WI38 (cell line): Measurements from ENCODE around the gene TMEM252.

Experiments used
- H3K4me3 ChIP-seq: 2 replicates; pipeline ENCODE4 v1.5.1; 2011; ENCODE audit warnings: low read depth, mild to moderate bottlenecking, control low read depth, low read length
- TF ChIP-seq, protein P1 (sequence below): IDR thresholded peaks from 2 replicates; pipeline ENCODE4 v1.5.1; 2012; ENCODE audit warnings: low read depth, mild to moderate bottlenecking, control low read depth, low read length

The TMEM252 gene

DNA sequence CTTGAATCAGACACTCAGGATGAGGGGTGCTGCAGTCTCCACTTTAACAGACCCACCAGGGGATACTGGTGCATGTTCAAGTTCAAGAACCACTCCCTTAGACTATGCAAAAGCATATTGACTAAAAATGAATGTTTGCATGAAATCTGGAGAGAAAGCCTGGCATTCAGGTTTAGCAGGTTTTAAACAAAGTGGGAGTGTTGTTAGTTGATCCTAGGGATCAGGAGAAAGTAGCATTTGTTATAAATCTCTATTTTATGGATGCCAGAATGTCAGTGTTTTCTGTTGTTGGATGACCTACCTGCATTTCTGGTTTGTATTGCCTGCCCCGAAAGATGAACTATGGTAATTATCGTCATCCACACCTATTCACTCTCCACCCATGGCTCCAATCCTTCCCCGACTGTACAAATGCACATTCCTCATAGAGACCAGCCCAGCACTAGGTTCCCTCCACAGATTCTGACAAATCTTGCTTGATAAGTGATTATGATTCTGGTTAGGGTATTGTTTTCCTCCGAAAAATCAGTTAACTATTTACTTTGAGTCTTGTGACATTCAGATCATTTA, 17.2 kb downstream of the TMEM252 start:
- TF ChIP-seq, protein P1, sequence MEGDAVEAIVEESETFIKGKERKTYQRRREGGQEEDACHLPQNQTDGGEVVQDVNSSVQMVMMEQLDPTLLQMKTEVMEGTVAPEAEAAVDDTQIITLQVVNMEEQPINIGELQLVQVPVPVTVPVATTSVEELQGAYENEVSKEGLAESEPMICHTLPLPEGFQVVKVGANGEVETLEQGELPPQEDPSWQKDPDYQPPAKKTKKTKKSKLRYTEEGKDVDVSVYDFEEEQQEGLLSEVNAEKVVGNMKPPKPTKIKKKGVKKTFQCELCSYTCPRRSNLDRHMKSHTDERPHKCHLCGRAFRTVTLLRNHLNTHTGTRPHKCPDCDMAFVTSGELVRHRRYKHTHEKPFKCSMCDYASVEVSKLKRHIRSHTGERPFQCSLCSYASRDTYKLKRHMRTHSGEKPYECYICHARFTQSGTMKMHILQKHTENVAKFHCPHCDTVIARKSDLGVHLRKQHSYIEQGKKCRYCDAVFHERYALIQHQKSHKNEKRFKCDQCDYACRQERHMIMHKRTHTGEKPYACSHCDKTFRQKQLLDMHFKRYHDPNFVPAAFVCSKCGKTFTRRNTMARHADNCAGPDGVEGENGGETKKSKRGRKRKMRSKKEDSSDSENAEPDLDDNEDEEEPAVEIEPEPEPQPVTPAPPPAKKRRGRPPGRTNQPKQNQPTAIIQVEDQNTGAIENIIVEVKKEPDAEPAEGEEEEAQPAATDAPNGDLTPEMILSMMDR: no peak
- no peak overlapping the region for H3K4me3 ChIP-seq

DNA sequence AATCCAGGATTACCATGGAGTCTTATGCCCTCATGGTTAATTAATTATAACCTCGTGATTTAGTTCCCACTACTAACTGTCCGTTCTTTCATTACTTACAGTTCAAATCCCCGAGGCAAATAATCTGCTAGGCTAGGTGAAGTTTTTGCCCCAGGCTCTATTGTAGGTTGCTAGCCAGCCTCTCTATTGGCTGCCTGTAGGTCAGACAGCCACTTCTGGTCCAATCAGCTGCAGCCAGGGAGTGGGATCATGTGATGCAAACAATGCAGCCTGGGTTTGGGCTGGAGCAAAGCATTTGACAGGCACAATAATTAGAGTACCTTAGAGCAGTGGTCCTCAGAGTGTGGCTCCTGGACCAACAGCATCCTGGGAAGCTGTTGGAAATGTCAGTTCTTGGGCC, 17.7 kb downstream of the TMEM252 start:
- TF ChIP-seq, protein P1: no peak
- H3K4me3 ChIP-seq: no peak overlapping the region

DNA sequence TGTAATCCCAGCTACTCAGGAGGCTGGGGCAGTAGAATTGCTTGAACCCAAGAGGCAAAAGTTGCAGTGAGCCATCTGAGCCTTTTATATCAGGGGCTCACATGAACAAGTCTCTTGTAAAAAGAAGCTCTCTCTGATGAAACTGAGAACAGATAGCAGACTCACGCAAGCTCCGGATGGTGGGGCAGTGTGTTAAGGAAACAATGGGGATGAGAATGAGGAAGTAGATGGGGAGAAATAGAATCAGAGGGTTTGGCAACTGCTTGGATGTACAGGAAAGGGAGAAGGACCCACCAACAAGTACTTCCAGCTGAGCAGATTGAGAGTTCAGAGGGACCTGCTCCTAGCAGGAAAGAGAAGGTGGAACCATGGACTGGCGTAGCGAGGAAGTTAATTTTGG, 18.6 kb downstream of the TMEM252 start:
- no peak overlapping the region for H3K4me3 ChIP-seq
- TF ChIP-seq, protein P1: no peak

DNA sequence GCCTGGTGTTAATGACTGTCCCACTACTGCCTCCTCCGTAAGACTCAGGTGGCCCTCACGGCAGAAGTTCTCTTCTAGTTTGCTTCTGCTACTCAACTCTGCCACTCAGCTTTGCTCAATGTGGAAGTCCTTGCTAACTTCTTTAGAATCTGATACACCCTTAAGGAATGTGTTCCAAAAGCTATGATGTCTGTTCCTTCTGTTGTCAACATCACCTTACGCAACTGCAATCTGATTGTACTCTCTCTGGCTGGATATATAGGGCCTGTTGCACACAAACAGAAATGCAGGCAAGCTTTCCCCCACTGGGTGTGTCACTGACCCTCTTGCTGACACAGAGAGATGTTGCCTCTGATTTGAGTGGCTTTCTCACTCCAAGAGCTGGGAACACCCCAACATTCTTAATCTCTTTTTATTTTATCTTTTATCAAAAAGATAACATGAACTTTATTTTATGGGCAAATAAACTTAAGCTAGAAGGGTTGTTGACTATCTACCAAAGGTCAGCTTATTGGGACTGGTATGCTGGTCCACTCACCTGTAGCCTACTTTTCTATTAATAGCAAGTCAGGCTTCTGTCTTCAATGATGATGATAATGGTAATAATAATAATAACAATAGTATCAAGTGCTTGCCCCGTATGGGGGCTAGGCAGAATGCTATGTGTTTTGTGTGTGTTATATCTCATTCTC, 25.2 kb downstream of the TMEM252 start:
- no peak overlapping the region for H3K4me3 ChIP-seq
- TF ChIP-seq, protein P1: no peak

DNA sequence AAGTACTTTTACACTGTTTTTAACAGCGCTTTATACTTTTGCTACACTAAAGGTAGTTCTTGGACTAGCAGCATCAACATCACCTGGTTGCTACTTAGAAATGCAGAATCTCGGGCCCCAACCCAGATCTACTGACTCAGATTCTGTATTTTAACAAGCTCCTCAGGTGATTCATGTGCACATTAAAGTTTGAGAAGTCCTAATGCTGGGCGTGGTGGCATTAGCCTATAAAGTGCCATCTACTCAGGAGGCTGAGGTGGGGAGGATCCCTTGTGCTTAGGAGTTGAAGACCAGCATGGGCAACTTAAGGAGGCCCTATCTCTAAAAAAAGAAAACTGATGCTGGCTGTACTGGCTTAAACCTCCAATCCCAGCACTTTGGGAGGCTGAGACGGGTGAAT, 26.7 kb downstream of the TMEM252 start:
- TF ChIP-seq, protein P1: no peak
- no peak overlapping the region for H3K4me3 ChIP-seq

DNA sequence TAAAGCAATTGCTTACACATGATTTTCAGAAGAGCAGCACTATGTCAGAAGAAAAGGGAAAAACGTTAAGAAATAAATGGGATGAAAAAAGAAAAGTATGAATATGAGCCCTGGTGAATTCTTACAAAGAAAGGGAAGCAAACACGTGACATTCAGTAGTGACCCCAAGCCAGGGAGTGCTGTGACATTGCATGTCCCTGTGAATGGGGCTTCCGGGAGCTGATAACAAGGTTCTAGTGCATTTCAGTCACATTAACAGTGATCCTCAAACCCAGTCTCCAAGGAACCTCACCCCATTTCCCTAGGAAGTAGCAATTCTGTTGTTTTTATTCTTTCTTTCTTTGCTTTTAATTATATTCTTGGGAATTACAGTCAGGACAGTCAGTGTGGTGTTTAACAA, 27.3 kb downstream of the TMEM252 start:
- TF ChIP-seq, protein P1: no peak
- no peak overlapping the region for H3K4me3 ChIP-seq

DNA sequence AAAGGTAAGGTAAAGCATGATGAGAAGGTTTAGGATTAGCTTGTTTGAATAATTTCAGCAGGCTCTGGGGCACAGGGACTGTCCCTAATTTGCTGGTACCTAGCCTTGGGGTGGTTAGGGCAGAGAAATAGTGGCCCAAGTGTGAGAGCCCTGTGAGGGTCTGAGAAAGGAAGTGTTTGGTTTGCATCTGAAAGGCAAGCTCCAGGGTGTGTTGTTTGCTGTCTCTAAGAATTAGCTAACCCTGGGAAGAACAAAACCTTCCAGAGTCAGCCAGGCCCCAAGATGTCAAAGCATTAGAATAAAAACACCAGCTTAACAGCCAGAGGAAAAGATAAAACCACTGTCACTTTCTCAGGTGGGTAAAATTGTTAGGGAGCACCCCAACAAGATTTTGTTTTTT, 31.0 kb downstream of the TMEM252 start:
- H3K4me3 ChIP-seq: no peak overlapping the region
- TF ChIP-seq, protein P1: no peak
